ENCODE results near the gene LSAMP. TPM values are rescaled to one million over a fixed set of nuclear protein-coding genes. Genes with fewer than 3 reads are reported as not detected.

The LSAMP gene
- total RNA-seq, 1 experiment from 2014 or later, result 0.90 TPM

GRCh38 chr3:116191409-116191808 lies 253.9 kb downstream of the LSAMP start:
- H2BK12ac ChIP-seq (ENCODE audit: insufficient read length, low read depth, low read length), result no peak overlapping the region
- no peak overlapping the region for H3K4me3 Mint-ChIP-seq
- H2AFZ ChIP-seq (ENCODE audit: low read length), result no peak overlapping the region
- no peak overlapping the region for H3K18ac ChIP-seq (ENCODE audit: insufficient read length, low read depth, low read length)
- H2AK5ac ChIP-seq (ENCODE audit: insufficient read length, low read length), result no peak overlapping the region
- no peak overlapping the region for H3K27ac Mint-ChIP-seq
- no peak overlapping the region for H3K4me2 ChIP-seq (ENCODE audit: insufficient read depth, insufficient read length, low read length)
- no peak overlapping the region for H3K56ac ChIP-seq (ENCODE audit: insufficient read length, low read depth, low read length)
- H3T11ph ChIP-seq (ENCODE audit: low read length), result no peak overlapping the region
- H3K27ac ChIP-seq (ENCODE audit: insufficient read length, low read depth, low read length), result no peak overlapping the region
- no peak overlapping the region for H3K23ac ChIP-seq (ENCODE audit: insufficient read length, low read depth, low read length)
- H3K79me2 ChIP-seq (ENCODE audit: insufficient read depth, low read length), result no peaks in the 10 kb centered on the region
- no CpG with 5 or more reads among the region's 2 CpGs for WGBS (ENCODE audit: extremely low coverage, insufficient read length, low lambda C conversion rate)
- no peak overlapping the region for H2BK15ac ChIP-seq (ENCODE audit: low read depth, low read length)
- H3K4me1 Mint-ChIP-seq, result peaks cover 0 to 3% of the 10 kb centered on the region in 2 experiments; a peak in 1 of 4 replicates
- H3K4ac ChIP-seq (ENCODE audit: low read depth, low read length), result no peak overlapping the region
- H2BK5ac ChIP-seq (ENCODE audit: insufficient read length, low read length), result no peak overlapping the region
- 0 out of 2 replicates have a peak, but pooled peaks cover 2% of the 10 kb centered on the region for H3K4me1 ChIP-seq (ENCODE audit: insufficient read depth, low read length)
- H3K27me3 ChIP-seq (ENCODE audit: insufficient read depth, low read length), result no peaks in the 10 kb centered on the region
- H4K5ac ChIP-seq (ENCODE audit: insufficient read length, low read depth, low read length), result no peak overlapping the region
- no peaks in the 10 kb centered on the region for H4K20me1 ChIP-seq (ENCODE audit: control insufficient read depth, insufficient read depth, insufficient read length)
- H3K14ac ChIP-seq (ENCODE audit: insufficient read depth, low read length), result no peak overlapping the region
- H2BK20ac ChIP-seq (ENCODE audit: low read depth, low read length, poor library complexity, severe bottlenecking), result no peak overlapping the region
- no peak overlapping the region for H4K8ac ChIP-seq (replicated peaks; ENCODE audit: insufficient read length, low read depth, low read length)
- DNase-seq, result no peak
- TF ChIP-seq CTCF (conservative IDR thresholded peaks at IDR 0.05), result no peak
- H3K36me3 Mint-ChIP-seq (ENCODE audit: insufficient read depth in 1 of 3, low read depth in 3 of 3), result no peaks in the 10 kb centered on the region
- no peaks in the 10 kb centered on the region for H3K79me1 ChIP-seq (ENCODE audit: insufficient read depth, low read depth, low read length, poor library complexity, severe bottlenecking)
- H3K9me3 ChIP-seq (ENCODE audit: control insufficient read depth, low read depth, low read length), result no peaks in the 10 kb centered on the region
- H3K9ac ChIP-seq (ENCODE audit: extremely low read depth, insufficient read length, low read length), result no peak overlapping the region
- H3K9me3 Mint-ChIP-seq, result no peaks in the 10 kb centered on the region
- no peak overlapping the region for H4K91ac ChIP-seq (ENCODE audit: insufficient read length, low read depth, low read length)
- no peaks in the 10 kb centered on the region; the same call in 1 of the 2 replicates for H3K27me3 Mint-ChIP-seq (ENCODE audit: low read depth)
- no peak overlapping the region for H2BK120ac ChIP-seq (ENCODE audit: low read depth, low read length, poor library complexity, severe bottlenecking)
- H3K23me2 ChIP-seq (ENCODE audit: insufficient read length, low read depth, low read length, poor library complexity, severe bottlenecking), result no peaks in the 10 kb centered on the region
